ENCODE results near the gene SPACA6.
"Not testable (repeated sequence)": the region's sequence is repeated elsewhere in the genome, so short reads cannot be mapped to it uniquely, and the experiment has no call there.

Gene SPACA6

DNA sequence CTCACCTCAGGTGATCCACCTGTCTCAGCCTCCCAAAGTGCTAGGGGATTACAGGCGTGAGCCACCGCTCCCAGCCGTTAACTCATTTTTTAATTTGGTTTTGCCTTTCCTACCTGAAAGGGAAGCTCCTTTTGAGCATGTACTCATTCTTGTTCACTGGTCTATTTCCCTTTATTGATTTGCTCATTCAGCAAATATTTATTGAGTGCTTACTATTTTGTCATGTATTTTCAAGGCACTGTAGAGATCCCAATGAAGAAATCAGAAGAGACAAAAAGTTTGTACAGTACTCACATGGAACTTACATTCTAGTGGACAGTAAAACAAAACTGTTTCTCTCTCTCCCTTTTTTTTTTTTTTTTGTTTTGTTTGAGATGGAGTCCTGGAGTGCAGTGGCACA is 13.8 kb downstream of the SPACA6 start:
- DNase-seq = no peak

DNA sequence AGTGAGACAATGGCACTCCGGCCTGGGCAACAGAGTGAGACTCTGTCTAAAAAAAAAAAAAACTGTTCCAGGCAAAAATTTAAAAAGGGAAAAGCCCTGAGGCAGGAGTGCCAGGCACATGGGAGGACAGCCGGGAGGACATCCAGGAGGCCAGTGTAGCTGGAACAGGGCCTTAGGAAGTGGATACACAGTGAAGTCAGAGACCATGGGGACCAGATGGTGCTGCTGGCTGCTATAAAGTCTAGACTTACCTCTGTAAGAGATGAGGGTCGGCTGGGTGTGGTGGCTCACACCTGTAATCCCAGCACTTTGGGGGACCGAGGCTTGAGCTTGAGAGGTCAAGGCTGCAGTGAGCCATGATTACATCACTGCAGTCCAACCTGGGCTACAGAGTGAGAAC is 15.7 kb downstream of the SPACA6 start:
- DNase-seq = no peak

DNA sequence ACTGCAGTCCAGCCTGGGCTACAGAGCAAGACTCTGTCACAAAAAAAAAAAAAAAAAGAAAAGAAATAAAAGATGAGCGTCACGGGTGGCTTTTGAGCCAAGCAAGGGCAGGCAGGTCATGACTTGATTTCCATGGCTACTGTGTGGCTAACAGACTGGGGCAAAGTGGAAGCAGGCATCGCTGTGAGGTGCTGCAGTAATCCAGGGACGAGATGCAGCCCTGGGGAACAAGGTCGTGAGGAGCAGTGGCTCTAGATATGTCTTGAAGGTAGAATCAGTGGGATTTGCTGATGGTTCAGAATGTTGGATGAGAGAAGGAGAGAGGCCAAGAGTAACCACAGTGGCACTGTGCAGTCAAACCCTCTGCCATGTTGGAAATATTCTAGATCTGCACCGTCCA is 16.4 kb downstream of the SPACA6 start:
- DNase-seq = no peak

DNA sequence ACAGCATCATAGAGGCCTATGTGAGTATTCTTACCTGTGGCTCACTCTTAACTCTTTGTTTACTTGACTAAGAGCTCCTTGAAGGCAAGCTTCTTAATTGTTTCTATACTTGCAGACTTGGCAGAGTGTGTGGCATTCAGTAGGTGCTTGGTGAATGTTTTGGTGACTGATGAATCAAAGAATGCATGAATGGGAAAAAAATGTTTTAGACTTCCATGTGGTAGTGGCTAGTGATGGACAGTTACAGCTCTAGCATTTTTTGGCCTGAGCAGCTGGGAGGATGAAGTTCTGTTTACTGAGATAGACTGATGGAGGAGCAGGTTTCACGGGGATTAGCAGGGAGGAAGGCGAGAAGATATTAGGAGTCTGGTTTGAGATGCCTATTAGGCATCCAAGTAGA is 17.0 kb downstream of the SPACA6 start:
- no peak for DNase-seq

DNA sequence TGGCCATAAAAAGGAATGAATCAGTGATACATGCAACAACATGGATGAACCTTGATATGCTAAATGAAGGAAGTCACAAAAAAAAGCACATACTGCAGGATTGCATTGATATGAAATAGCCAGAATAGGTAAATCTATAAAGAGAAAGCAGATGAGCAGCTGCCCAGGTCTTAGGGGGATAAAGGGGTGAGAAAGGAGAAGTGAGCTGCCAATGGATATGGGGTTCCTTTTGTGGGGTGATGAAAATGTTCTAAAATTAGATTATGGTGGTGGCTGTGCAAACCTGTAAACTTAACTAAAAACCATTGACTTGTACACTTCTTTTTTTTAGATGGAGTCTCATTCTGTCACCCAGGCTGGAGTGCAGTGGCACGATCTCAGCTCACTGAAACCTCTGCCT is 18.6 kb downstream of the SPACA6 start:
- DNase-seq = no peak

DNA sequence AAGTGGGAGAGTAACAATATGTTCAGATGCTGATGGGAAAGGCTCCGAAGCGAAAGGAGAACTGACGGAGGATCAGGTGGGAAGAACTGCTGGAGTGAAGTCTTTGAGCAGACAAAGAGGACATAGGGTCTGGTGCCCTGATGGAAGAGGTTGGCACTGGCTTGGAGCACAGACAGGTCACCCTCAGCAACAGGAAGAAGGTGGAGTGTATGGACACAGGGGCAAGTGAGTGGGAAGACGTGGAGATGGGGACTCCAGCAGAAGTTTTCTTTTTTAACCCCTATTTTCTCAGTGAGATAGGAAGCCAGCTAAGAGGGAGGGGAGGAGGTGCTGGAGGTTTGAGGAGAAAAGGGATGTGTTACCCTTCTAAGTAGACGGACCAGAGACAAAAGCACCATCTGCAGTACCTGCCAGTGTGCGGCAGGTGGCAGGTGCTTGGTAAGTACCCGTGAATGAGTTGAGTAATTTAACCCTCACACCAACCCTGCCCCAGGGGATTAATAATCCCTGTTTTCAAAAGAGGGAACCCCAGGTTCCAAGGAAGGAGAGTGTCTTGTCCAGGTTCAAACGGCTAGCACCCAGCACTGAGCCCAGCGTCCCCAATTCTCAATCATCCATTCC is 19.4 kb downstream of the SPACA6 start:
- no peak for DNase-seq

DNA sequence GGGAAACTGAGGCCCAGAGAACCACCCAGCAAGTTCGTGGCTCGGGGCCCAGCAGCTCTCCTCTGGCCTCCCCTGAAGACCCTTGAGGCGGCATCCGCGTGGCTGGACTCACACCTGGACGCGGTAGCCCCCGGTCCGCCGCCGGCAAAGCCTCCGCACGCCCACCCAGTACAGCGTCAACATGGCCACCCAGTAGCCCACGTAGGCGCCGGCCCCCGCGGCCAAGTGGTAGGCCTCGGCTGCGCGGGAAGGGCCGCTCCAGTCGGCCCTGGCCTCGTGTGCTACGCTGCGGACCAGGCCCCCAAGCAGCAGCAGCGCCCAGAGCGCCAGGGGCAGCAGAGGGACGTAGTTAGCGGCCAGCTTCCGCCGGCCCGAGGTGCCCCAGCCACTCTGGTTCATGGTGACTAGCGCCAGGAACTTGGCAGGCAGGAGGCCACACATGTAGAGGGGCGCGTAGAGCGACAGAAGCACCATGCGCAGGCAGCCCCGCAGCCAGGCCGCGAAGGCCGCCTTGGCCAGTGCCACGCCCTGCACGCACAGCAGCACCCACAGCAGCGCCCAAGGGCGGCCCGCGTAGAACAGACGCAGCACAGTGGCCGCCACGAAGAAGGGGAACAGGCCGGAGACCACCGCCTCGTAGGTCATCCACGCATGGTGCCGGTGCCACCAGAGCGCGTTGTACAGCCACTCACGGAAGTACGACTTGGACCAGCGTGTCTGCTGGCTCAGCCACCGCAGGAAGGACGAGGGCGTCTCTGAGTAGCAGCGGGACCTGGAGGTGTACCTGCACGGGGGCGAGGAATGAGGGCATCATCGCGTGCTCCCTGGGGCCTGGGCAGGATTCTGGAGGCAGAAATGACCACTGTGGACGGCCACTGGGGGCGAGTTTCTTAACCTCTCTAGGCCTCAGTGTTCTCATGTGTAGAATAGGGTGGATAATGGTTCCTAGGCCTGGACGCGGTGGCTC is 20.5 kb downstream of the SPACA6 start:
- DNase-seq = no peak

DNA sequence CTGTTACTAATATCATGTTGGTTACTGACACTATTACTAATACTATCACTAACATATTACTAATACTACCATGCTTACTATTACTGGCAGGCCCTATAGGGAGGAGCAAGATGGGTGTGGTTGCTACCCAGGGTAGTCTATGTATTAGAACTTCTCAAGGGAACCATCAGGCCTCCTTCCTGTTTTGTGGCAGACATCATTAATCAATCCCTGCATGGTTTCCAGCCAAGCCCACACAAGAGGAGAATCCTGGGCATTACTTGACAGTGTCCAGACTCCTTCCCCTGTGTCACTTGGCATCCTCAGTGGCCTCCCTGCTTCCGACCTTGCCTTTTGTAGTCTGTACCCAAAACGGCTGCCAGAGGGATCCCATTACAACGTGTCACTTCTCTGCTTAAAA is 21.7 kb downstream of the SPACA6 start:
- no peak for DNase-seq

DNA sequence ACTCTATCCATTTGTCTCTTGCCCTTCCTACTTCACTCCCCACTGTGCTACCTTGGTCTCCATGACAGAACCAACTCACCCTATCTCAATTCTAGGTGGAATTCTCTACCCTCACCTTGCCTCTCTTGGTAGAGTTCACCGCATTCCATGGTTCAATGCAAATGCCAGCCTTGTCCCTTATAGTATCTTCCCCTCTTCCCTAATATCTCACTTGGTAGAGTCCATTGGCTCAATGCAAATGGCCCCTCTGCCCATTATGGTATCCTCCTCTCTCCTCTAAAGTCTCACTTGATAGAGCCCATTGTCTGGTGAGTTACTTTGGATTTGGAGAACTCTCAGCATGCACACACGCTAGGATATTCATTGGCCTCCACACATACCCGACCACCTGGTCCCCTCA is 22.7 kb downstream of the SPACA6 start:
- no peak for DNase-seq

DNA sequence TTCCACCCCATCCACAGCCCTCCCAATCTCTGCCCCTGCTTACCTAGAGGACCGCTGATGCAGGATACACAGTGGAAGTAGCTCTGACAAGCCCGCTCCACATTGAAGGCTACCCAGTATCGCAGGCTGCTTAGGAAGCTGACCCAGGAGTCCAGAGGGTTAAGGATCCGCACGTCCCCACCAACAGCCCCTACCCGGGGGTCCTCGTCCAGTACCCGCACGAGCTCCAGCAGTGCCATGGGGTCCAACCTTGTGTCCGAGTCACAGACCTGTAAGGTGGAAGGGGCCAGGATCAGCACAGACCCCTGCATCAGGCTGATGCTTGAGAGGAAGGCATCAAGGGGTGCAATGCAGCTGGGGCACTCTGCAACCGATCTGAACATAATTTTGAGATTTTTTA is 23.8 kb downstream of the SPACA6 start:
- DNase-seq = no peak

DNA sequence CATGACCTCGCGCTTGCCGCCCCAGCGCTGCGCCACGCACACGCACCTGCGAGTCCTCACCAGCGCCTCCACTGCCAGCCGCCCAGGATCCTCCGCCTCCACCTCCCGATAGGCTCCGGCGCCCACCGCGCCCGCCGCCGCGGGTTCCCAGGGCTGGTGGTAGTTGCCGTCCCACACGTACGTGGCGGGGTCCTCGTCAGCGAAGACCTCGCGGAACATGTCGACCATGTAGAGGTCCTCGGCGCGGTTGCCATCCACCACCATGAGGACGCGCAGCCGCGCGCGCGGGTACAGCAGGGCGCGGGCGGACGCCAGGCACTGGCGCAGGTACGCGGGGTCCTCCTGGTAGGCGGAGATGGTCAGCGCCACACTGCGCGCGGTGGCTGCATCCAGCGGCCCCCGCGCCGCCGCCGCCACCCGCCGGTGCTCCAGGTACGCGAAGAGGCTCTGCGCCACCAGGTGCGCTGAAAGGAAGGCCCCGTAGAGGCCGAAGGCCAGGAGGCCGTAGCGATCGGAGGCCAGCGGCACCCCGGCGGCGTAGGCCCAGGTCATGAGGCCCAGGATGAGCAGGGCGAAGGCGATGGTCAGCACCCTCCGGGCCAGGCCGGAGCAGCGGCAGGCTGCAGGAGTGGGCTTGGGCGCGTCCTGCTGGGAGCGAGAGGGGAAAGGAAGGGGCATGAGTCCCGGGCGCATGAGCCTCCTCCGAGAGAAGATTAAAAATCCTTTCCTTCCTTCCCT is 26.3 kb downstream of the SPACA6 start:
- DNase-seq = no peak

DNA sequence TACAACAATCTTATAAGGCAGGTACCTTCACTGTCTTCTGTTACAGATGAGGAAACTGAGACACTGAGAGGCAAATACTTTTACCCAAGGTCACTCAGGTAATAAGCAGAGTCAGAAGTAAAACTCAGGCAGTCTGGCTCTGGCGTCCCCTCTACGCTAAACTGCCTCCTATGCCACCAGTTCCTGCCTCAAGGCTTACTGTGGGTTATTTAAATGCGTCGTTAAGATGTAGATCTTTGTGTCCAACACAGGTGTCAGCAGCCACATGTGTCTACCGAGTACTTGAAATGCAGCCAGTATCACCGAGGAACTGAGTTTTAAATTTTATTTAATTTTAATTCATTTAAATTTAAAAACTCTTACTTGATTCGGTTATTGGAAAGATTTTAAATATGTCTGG is 28.8 kb downstream of the SPACA6 start:
- DNase-seq = no peak

DNA sequence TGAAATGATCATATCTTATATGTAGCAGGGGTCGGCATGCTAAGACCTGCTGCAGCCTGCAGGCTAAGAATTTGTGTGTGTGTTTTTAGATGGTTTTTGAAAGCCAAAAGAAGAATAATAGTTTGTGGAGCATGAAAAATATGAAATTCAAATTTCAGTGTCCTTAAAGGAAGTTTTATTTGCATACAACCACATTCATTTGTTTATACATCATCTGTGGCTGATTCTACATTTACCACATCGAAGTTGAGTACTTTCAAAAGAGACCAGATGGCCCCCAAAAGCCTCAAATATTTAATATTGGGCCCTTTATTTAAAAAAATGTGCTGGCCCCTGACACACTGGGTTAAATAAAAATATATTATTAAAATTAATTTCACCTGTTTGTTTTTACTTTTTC is 29.4 kb downstream of the SPACA6 start:
- no peak for DNase-seq

DNA sequence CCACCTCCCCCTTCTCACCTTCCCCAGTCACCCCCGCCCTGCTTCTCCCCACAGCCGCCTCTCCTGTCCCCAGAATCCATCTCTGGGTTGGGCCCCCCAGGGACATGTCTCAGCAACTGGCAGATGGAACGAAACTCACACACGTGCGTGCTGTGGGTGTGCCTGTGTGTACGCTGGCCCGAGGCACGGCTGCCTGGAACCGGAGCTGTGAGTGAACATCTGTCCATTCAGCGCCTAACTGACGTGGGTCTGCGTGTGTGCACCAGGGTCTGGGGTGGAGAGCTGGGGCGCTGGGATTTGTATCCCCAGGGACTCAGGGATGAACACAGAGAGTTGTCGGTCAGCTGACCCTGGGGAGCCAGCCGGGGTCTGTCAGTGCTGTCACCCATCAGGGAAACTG is 31.4 kb downstream of the SPACA6 start:
- no peak for DNase-seq

DNA sequence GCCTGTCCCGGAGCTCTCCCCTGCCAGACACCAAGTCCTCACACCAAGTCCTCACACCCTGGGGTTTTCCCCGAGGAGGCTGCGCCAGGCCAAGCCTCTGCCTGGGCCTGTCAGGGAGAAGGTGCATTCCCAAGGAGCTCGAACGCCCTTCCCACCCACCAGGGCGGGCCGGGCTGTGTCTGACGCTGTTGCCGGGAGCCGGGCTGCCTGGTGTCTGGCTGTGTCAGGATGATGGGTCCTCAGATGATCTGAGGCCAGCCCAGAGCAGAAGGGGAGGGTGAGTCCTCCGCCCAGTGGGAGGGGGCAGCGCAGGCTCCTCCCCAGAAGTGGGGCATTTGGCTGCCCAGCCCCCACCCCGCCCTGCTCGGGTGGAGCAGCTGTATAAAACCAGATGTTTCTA is 32.9 kb downstream of the SPACA6 start:
- DNase-seq = no peak

DNA sequence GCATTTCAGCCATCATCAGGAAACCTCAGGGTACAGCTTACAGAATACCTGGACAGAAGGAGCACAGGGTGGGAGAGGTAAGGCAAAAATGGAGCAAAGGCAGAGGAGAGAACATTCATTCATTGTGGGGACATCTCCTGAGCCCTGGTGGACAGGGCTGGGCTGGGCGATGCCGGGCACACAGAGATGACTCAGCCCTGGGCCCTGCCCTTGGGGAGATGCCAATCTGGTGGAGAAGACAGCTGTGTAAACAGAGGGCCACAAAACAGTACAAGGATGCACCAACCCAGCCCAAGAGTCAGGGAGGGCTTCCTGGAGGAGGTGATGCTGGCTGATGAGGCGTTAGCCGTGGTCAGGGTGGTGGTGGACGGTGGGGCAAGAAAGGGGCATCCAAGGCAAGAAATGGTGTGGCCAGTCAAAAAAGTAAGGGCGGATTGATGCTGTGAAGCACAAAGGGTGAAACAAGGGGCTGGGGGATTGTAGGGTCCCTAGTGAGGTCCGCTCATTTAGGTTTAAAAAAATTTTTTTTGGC is 34.3 kb downstream of the SPACA6 start:
- DNase-seq = no peak

DNA sequence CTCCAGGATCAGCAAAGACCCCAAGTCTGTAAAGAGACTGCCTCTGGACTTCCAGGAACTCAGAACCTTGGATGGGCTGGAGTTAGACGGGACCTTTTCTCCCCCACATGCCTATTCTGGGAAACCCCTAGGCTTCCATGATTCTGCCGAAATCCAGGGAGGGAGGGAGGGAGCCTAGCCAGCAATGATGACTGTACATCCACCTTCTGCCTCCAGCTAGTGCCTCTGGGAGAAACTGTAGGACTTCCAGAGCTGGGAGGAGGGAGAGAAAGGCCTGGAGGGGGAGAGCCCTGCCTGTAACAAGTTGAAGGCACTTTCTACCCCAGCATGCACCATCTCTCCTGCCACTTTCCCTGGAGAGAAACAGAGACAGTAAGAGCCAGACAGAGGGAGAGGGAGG is 36.7 kb downstream of the SPACA6 start:
- no peak for DNase-seq

DNA sequence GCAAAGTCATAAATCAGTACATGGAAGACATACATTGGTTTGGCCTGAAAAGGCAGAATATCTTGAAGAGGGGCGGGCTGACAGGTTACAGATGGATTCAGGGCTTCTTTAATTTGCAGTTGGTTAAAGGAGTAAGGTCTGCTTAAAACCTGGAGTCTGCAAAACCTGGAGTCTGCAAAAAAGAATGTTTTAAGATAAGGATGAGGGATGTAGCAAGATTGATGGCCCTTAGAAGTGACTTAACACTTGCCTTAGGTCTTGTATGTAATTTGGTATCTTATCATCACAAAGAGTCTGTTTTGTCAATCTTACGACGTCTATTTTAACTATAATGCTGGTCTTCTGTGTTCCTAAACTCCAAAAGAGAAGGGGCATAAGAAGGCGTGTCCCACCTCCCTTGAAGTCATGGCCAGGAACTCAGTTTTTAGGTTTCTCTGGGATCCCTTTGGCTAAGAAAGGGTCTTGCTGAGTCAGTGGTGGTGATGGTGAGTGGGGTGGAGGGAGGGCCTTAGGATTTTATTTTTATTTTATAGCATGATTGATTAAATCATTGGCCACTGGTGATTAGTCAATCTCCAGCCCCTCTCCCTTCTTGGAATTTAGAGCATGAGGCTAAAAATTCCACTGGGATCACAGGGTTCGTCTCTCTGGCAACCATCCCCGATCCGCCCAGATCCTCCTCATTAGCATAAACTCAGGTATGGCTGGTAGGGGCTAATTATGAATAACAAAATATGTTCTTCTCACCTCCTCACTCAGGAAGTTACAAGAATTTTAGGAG is 40.8 kb downstream of the SPACA6 start:
- DNase-seq = no peak

DNA sequence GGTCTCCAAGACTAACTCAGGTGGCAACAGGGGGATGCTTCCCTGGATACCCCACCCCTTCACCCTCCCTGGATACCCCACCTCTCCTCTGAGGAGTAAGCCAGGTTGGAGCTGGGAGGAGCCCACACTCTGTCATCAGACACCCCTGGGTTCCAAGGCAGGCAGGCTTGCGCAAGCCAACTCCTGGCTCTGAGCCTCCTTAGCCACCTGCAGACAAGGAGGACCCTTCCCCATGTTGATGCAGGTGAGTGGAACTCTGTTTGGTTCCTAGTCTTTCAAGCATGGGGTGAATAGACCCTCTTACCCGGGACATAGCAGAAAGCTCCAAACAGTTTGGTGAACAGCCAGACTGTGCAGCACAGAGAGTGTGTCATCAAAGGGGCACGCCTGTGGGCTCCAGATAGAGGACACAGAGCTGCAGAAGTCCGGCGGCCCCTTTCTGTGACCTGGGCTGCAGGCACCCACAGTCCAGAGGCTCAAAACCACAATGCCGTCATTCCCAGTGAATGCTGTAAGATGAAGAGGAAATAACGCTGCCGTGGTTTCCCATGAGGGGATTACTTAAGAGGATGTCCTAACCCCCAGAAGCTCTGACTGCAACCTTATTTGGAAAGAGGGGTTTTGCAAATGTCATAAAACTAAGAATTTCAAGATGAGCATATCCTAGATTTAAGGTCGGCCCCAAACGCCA is 42.8 kb downstream of the SPACA6 start:
- no peak for DNase-seq

DNA sequence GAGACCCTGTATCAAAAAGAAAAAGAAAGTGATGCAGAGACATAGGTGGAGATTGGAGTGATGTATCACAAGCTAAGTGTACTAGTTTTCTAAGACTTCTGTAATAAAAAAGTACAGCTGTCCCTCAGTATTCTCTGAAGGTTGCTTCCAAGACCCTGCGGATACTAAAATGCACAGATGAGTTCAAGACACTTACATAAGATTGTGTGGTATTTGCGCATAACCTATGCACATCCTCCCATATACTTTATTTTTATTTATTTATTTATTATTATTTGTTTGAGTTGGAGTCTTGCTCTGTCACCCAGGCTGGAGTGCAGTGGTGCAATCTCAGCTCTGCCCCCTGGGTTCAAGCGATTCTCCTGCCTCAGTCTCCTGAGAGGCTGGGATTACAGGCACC is 44.3 kb downstream of the SPACA6 start:
- DNase-seq = no peak

DNA sequence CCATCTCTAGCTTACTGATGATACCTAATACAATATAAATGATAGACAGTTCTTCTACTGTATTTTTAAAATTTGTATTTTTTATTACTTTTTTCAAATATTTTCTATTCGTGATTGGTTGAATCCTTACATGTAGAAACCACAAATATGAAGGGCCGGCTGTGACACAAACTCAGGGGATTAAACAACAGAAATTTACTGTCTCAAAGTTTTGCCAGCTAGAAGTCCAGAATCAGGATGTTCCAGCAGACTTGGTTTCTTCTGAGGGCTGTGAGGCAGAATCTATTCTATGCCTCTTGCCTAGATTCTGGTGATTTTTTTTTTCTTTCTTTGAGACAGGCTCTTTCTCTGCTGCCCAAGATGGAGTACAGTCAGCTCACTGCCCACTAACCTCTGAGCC is 44.8 kb downstream of the SPACA6 start:
- DNase-seq = no peak

DNA sequence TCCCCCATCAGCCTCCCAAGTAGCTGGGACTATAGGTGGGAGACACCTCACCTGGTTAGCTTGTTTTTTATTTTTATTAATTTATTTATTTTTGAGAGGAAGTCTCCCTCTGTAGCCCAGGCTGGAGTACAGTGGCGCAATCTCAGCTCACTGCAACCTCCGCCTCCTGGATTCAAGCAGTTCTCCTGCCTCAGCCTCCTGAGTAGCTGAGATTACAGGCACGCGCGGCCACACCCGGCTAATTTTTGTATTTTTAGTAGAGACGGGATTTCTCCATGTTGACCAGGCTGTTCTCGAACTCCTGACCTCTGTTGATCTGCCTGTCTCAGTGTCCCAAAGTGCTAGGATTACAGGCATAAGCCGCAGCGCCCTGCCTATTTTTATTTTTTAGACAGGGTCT is 45.4 kb downstream of the SPACA6 start:
- not testable (repeated sequence) for DNase-seq

All from NCI-H446 (cell line).